Osteocyte (in vitro differentiated cells): Measurements from ENCODE around the gene BPNT1. TPM values are rescaled to one million over a fixed set of nuclear protein-coding genes. Genes with fewer than 3 reads are reported as not detected.

ENCODE experiments used
- DNase-seq: peaks from one replicate; pipeline ENCODE4 v3.0.0; 2021; ENCODE audit warnings: mixed read lengths; ENCODE audit not compliant: unreplicated experiment; ENCODE audit errors: extremely low spot score
- H3K27ac Mint-ChIP-seq: one replicate; pipeline ENCODE4 v1.8.0; 2021; ENCODE audit warnings: mild to moderate bottlenecking, mixed read lengths; ENCODE audit not compliant: unreplicated experiment
- H3K27me3 Mint-ChIP-seq: one replicate; pipeline ENCODE4 v1.8.0; 2021; ENCODE audit warnings: mixed read lengths; ENCODE audit not compliant: unreplicated experiment
- H3K36me3 Mint-ChIP-seq: one replicate; pipeline ENCODE4 v1.8.0; 2021; ENCODE audit warnings: mixed read lengths; ENCODE audit not compliant: unreplicated experiment
- H3K4me1 Mint-ChIP-seq: one replicate; pipeline ENCODE4 v1.8.0; 2021; ENCODE audit warnings: mixed read lengths; ENCODE audit not compliant: unreplicated experiment
- H3K4me3 Mint-ChIP-seq: one replicate; pipeline ENCODE4 v1.8.0; 2021; ENCODE audit warnings: mild to moderate bottlenecking, moderate library complexity, mixed read lengths; ENCODE audit not compliant: unreplicated experiment
- H3K9me3 Mint-ChIP-seq: one replicate; pipeline ENCODE4 v1.8.0; 2021; ENCODE audit warnings: mixed read lengths; ENCODE audit not compliant: unreplicated experiment
- CTCF ChIP-seq: fragments of 200-600 bp; sonication (generic); IDR thresholded peaks from 2 replicates; pipeline ENCODE4 v1.5.0; 2021; ENCODE audit warnings: antibody characterized with exemption, mild to moderate bottlenecking, moderate library complexity
- total RNA-seq: library from RNA; stranded (reverse); gene quantifications from 2 replicates; pipeline ENCODE4 v1.2.1, GENCODE V29; 2021

BPNT1 gene
- total RNA-seq, 1 donor from 2014 or later: 24.6 TPM

DNA sequence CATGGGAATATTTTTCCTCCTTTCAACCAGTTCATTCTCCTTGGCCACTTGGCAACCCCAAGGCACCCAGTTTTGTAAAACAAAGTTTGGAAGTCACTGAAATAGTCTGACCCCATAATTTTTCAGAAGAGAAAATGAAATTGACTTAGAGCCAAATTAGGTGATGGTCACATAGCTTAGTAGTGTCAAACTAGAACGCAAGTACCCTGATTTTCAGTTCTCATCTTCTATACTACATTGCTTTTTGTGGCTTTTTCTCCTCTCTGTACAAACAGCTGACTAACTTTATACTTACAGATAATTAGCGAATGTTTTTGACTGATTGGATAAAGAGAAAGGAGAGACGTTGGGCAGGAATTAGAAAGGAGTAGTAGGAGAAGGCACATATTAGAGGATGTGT, 37.5 kb upstream of the BPNT1 start:
- peaks cover 4% of the 10 kb centered on the region for H3K9me3 Mint-ChIP-seq

DNA sequence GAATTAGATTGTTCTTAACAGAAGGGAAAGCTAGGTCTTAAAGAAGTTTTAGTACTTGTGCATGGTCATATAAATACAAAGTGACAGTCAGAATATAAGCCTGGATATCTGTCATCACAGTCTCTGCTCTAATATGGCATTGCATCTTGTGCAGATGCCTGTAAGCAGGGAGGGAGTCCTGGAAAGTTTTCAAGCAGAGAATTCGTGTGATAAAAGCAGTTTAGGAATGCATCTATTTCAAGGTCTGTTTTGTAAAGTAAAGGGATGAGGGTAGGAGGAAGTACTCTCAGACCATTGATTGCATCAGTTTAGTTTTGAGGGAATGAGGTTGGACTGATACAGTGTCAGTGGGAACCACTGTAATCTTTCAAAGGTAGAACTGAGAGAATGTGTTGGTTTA, 35.0 kb upstream of the BPNT1 start:
- Mint-ChIP-seq H3K36me3 (peaks cover 9% of the 10 kb centered on the region), H3K27ac (no peak overlapping the region), H3K9me3 (peaks cover 3% of the 10 kb centered on the region), H3K4me3 (no peak overlapping the region), H3K4me1 (peaks cover 2% of the 10 kb centered on the region), H3K27me3 (no peaks in the 10 kb centered on the region)
- no peak for DNase-seq
- TF ChIP-seq CTCF: no peak

More for the DNA sequence above, 37.5 kb upstream of the BPNT1 start:
- no peak overlapping the region for H3K4me3 Mint-ChIP-seq
- no peak overlapping the region for H3K27ac Mint-ChIP-seq
- no peaks in the 10 kb centered on the region for H3K27me3 Mint-ChIP-seq
- H3K4me1 Mint-ChIP-seq: peaks cover 2% of the 10 kb centered on the region
- H3K36me3 Mint-ChIP-seq: peaks cover 16% of the 10 kb centered on the region
- no peak for DNase-seq
- no peak for TF ChIP-seq CTCF

- H3K36me3 Mint-ChIP-seq: peaks cover 6% of the 10 kb centered on the region
Observed at GRCh38 chr1:220123889-220124288, 34.3 kb upstream of the BPNT1 start.

DNA sequence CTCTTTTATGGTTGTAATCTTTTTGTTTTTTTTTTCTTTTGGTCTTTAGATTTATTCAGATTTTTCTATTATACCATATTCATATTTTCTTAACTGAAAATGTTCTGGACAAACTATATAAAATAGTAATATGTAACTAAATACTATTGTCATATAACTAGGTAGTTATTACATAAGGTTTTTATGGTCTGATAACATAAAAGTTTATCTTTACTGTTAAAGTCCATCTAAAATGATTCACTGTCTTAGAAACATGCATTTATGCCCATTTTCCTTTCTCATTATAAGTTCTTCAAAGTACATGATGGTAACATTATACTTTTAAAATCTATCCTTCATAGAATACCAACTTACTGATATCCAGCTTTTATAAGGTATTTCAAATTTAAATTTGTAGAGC, 33.5 kb upstream of the BPNT1 start:
- no peak for DNase-seq
- TF ChIP-seq CTCF: no peak
- Mint-ChIP-seq H3K27me3 (no peaks in the 10 kb centered on the region), H3K27ac (no peak overlapping the region), H3K9me3 (no peaks in the 10 kb centered on the region), H3K4me1 (peaks cover 2% of the 10 kb centered on the region), H3K4me3 (no peak overlapping the region), H3K36me3 (peaks cover 3% of the 10 kb centered on the region)

More at GRCh38 chr1:220123889-220124288, 34.3 kb upstream of the BPNT1 start:
- Mint-ChIP-seq H3K4me1 (peaks cover 2% of the 10 kb centered on the region), H3K9me3 (no peaks in the 10 kb centered on the region), H3K27ac (no peak overlapping the region), H3K4me3 (no peak overlapping the region), H3K27me3 (no peaks in the 10 kb centered on the region)
- no peak for DNase-seq
- TF ChIP-seq CTCF: peak; percentile 40

- Mint-ChIP-seq H3K4me3 (no peak overlapping the region), H3K4me1 (peaks cover 2% of the 10 kb centered on the region), H3K27me3 (no peaks in the 10 kb centered on the region), H3K27ac (peak overlapping the region; percentile 27), H3K36me3 (peaks cover 4% of the 10 kb centered on the region), H3K9me3 (no peaks in the 10 kb centered on the region)
- no peak for TF ChIP-seq CTCF
- no peak for DNase-seq
Observed at GRCh38 chr1:220121791-220122530, 32.4 kb upstream of the BPNT1 start.
